ENCODE measurements around the gene SCN7A. TPM values are rescaled to one million over a fixed set of nuclear protein-coding genes. Genes with fewer than 3 reads are reported as not detected.
A peak's percentile ranks its signal among the peaks of the same experiment; 100 is the strongest.

SCN7A gene
- total and polyA plus RNA-seq, 4 donors = under 0.01 to 5.0 (median 3.6) TPM; not detected in 1

DNA sequence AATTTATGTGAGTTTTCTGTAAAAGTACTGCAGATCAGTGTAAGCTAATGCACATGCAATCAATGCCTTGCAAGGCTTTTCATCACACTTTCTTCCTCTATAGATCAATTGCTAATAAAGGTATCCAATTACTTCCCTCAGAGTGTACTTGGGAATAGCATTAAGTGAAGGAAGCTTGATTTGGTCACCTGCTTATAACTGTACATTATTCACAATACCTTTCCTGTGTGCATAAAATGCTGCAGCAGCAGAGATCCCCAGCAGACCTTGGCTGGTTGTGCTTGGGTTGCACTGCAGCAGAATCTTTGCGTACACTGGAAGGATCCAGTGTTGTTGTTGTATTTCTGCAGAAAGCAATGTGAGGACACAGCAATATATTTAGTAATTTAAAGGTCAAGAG, 99.8 kb downstream of the SCN7A start:
- H3K36me3 ChIP-seq (ENCODE audit: control insufficient read depth in 1 of 2, insufficient read depth in 2 of 2, low read length in 1 of 2) = no peaks in the 10 kb centered on the region
- H3K27me3 ChIP-seq (ENCODE audit: control insufficient read depth in 1 of 2, insufficient read depth in 2 of 2, low read length in 1 of 2) = no peaks in the 10 kb centered on the region
- ATAC-seq (ENCODE audit: low FRiP score) (no peak), DNase-seq (no peak)
- no peaks in the 10 kb centered on the region for H3K9me3 ChIP-seq (ENCODE audit: control insufficient read depth, low read length)
- H3K4me1 ChIP-seq (ENCODE audit: control insufficient read depth in 1 of 2, insufficient read depth in 2 of 2, low read length in 2 of 2) = no peaks in the 10 kb centered on the region
- H3K27ac ChIP-seq (ENCODE audit: low read depth in 1 of 2, low read length in 2 of 2) = no peak overlapping the region
- intact Hi-C loops (cut with DNase I) = no loop called here
- 73 to 82% methylated on average over 1 of the region's 1 CpG for WGBS, 2 donors
- H3K4me3 ChIP-seq (ENCODE audit: low read length in 2 of 2) = no peak overlapping the region

GRCh38 chr2:166393008-166393407, 101.0 kb downstream of the SCN7A start:
- H3K27ac ChIP-seq (ENCODE audit: low read depth in 1 of 2, low read length in 2 of 2) = no peak overlapping the region
- WGBS, 2 donors = 52 to 60% methylated on average over 3 of the region's 3 CpGs
- ATAC-seq (ENCODE audit: low FRiP score) (no peak), DNase-seq (no peak)
- no peak overlapping the region for H3K4me3 ChIP-seq (ENCODE audit: low read length in 2 of 2)
- H3K27me3 ChIP-seq (ENCODE audit: control insufficient read depth in 1 of 2, insufficient read depth in 2 of 2, low read length in 1 of 2) = no peaks in the 10 kb centered on the region
- no peaks in the 10 kb centered on the region for H3K4me1 ChIP-seq (ENCODE audit: control insufficient read depth in 1 of 2, insufficient read depth in 2 of 2, low read length in 2 of 2)
- H3K9me3 ChIP-seq (ENCODE audit: control insufficient read depth, low read length) = no peaks in the 10 kb centered on the region
- no peaks in the 10 kb centered on the region for H3K36me3 ChIP-seq (ENCODE audit: control insufficient read depth in 1 of 2, insufficient read depth in 2 of 2, low read length in 1 of 2)
- intact Hi-C loops (cut with DNase I) = no loop called here

DNA sequence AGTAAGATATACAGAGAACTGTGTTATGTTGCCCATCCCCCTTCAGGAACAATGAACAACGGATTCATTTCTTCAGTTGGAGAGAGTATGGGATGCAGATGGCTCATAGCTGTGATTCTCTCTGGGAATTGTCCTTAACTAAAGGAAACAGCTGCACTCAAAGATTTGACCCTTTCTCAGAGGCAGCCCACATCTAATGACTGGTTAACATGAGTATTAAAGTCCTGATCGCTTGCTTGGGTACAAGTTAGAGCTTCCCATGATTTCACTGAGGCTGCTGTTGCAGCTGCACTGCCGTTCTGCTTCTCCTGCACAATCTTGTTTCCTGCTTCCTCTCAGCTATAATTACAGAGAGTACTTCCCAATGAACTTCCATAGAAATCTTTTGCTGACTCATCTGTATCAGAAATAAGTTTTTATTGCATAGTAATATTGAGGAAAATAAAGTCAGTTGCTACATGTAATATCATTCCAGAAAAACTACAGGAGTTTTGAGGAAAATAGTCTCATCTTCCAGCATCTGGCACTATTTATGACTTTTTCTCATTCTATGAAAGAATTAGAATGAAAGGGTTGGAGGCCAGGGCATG, 105.5 kb downstream of the SCN7A start:
- no peak overlapping the region for H3K4me3 ChIP-seq (ENCODE audit: low read length in 2 of 2)
- H3K36me3 ChIP-seq (ENCODE audit: control insufficient read depth in 1 of 2, insufficient read depth in 2 of 2, low read length in 1 of 2) = no peaks in the 10 kb centered on the region
- ATAC-seq (ENCODE audit: low FRiP score) (no peak), DNase-seq (no peak)
- H3K27me3 ChIP-seq (ENCODE audit: control insufficient read depth in 1 of 2, insufficient read depth in 2 of 2, low read length in 1 of 2) = peaks cover 0 to 2% of the 10 kb centered on the region in 2 donors
- H3K9me3 ChIP-seq (ENCODE audit: control insufficient read depth, low read length) = no peaks in the 10 kb centered on the region
- 43 to 44% methylated on average over 3 of the region's 3 CpGs for WGBS, 2 donors
- no peak overlapping the region for H3K27ac ChIP-seq (ENCODE audit: low read depth in 1 of 2, low read length in 2 of 2)
- H3K4me1 ChIP-seq (ENCODE audit: control insufficient read depth in 1 of 2, insufficient read depth in 2 of 2, low read length in 2 of 2) = no peaks in the 10 kb centered on the region
- intact Hi-C loops (cut with DNase I) = no loop called here

- Histone ChIP-seq H3K4me3 (ENCODE audit: low read length in 2 of 2) (no peak overlapping the region), H3K9me3 (ENCODE audit: control insufficient read depth, low read length) (no peaks in the 10 kb centered on the region), H3K27ac (ENCODE audit: low read depth in 1 of 2, low read length in 2 of 2) (no peak overlapping the region), H3K4me1 (ENCODE audit: control insufficient read depth in 1 of 2, insufficient read depth in 2 of 2, low read length in 2 of 2) (no peaks in the 10 kb centered on the region), H3K27me3 (ENCODE audit: control insufficient read depth in 1 of 2, insufficient read depth in 2 of 2, low read length in 1 of 2) (peaks cover 0 to 2% of the 10 kb centered on the region in 2 donors), H3K36me3 (ENCODE audit: control insufficient read depth in 1 of 2, insufficient read depth in 2 of 2, low read length in 1 of 2) (no peaks in the 10 kb centered on the region)
- DNase-seq (no peak), ATAC-seq (ENCODE audit: low FRiP score) (no peak)
- intact Hi-C loops (cut with DNase I) = no loop called here
- 94% methylated on average over 1 of the region's 1 CpG for WGBS, 2 donors
These were observed 108.7 kb downstream of the SCN7A start for GRCh38 chr2:166385313-166385712.

GRCh38 chr2:166384774-166385173, 109.3 kb downstream of the SCN7A start:
- Histone ChIP-seq H3K36me3 (ENCODE audit: control insufficient read depth in 1 of 2, insufficient read depth in 2 of 2, low read length in 1 of 2) (no peaks in the 10 kb centered on the region), H3K4me1 (ENCODE audit: control insufficient read depth in 1 of 2, insufficient read depth in 2 of 2, low read length in 2 of 2) (no peaks in the 10 kb centered on the region), H3K27ac (ENCODE audit: low read depth in 1 of 2, low read length in 2 of 2) (no peak overlapping the region), H3K4me3 (ENCODE audit: low read length in 2 of 2) (no peak overlapping the region), H3K9me3 (ENCODE audit: control insufficient read depth, low read length) (no peaks in the 10 kb centered on the region), H3K27me3 (ENCODE audit: control insufficient read depth in 1 of 2, insufficient read depth in 2 of 2, low read length in 1 of 2) (peaks cover 0 to 2% of the 10 kb centered on the region in 2 donors)
- intact Hi-C loops (cut with DNase I) = no loop called here
- ATAC-seq (ENCODE audit: low FRiP score) = no peak
- DNase-seq = no peak
- WGBS, 2 donors = 60 to 64% methylated on average over 8 of the region's 8 CpGs

DNA sequence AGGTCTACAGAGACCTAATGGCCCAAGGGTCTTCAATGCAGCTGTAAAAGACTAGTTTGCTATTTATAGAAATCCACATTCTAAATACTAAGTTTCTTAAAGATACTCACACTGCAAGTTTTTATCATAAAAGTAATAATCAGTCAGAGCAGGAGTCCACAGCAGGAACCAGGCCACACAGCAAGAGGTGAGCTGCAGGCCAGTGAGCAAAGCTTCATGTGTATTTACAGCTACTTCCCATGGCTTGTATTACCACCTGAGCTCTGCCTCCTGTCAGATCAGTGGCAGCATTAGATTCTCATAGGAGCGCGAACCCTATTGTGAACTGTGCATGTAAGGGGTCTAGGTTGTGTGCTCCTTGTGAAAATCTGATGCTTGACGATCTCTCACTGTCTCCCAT, 111.6 kb downstream of the SCN7A start:
- Histone ChIP-seq H3K9me3 (ENCODE audit: control insufficient read depth, low read length) (no peaks in the 10 kb centered on the region), H3K4me3 (ENCODE audit: low read length in 2 of 2) (no peak overlapping the region), H3K4me1 (ENCODE audit: control insufficient read depth in 1 of 2, insufficient read depth in 2 of 2, low read length in 2 of 2) (no peaks in the 10 kb centered on the region), H3K27me3 (ENCODE audit: control insufficient read depth in 1 of 2, insufficient read depth in 2 of 2, low read length in 1 of 2) (peaks cover 0 to 2% of the 10 kb centered on the region in 2 donors), H3K36me3 (ENCODE audit: control insufficient read depth in 1 of 2, insufficient read depth in 2 of 2, low read length in 1 of 2) (no peaks in the 10 kb centered on the region), H3K27ac (ENCODE audit: low read depth in 1 of 2, low read length in 2 of 2) (no peak overlapping the region)
- DNase-seq (no peak), ATAC-seq (ENCODE audit: low FRiP score) (no peak)
- WGBS, 2 donors = 88 to 91% methylated on average over 3 of the region's 3 CpGs
- intact Hi-C loops (cut with DNase I) = no loop called here

- no peaks in the 10 kb centered on the region for H3K9me3 ChIP-seq (ENCODE audit: control insufficient read depth, low read length)
- intact Hi-C loops (cut with DNase I) = no loop called here
- ATAC-seq (ENCODE audit: low FRiP score) (no peak), DNase-seq (no peak)
- no peak overlapping the region for H3K27ac ChIP-seq (ENCODE audit: low read depth in 1 of 2, low read length in 2 of 2)
- peaks cover 0 to 2% of the 10 kb centered on the region in 2 donors for H3K27me3 ChIP-seq (ENCODE audit: control insufficient read depth in 1 of 2, insufficient read depth in 2 of 2, low read length in 1 of 2)
- no peak overlapping the region for H3K4me3 ChIP-seq (ENCODE audit: low read length in 2 of 2)
- 38 to 44% methylated on average over 1 of the region's 1 CpG for WGBS, 2 donors
- no peaks in the 10 kb centered on the region for H3K36me3 ChIP-seq (ENCODE audit: control insufficient read depth in 1 of 2, insufficient read depth in 2 of 2, low read length in 1 of 2)
- no peaks in the 10 kb centered on the region for H3K4me1 ChIP-seq (ENCODE audit: control insufficient read depth in 1 of 2, insufficient read depth in 2 of 2, low read length in 2 of 2)
These were observed 113.4 kb downstream of the SCN7A start for GRCh38 chr2:166380615-166381014.

DNA sequence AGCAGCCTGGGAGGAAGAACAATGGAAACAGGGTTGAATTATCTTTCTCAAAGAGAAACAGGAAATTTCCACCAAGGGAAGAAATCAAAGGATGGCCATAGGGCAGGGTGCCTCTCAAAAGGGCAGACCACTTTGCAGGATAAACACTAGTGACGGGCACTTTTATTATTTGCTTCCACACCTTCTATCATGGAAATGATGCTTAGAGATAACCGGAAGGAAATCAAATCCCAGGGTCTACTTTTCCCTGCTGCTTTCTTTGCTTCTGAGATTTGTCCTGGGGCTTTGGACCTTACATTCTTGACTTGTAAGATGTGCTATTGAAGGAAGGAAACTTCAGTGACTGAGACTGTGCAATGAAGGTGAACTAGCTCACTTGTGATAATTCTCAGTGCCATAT, 117.2 kb downstream of the SCN7A start:
- intact Hi-C loops (cut with DNase I) = no loop called here
- Histone ChIP-seq H3K27me3 (ENCODE audit: control insufficient read depth in 1 of 2, insufficient read depth in 2 of 2, low read length in 1 of 2) (no peaks in the 10 kb centered on the region), H3K36me3 (ENCODE audit: control insufficient read depth in 1 of 2, insufficient read depth in 2 of 2, low read length in 1 of 2) (no peaks in the 10 kb centered on the region), H3K27ac (ENCODE audit: low read depth in 1 of 2, low read length in 2 of 2) (no peak overlapping the region), H3K4me1 (ENCODE audit: control insufficient read depth in 1 of 2, insufficient read depth in 2 of 2, low read length in 2 of 2) (no peaks in the 10 kb centered on the region), H3K9me3 (ENCODE audit: control insufficient read depth, low read length) (no peaks in the 10 kb centered on the region), H3K4me3 (ENCODE audit: low read length in 2 of 2) (no peak overlapping the region)
- no peak for ATAC-seq (ENCODE audit: low FRiP score)
- 27 to 31% methylated on average over 2 of the region's 2 CpGs for WGBS, 2 donors
- DNase-seq = no peak

DNA sequence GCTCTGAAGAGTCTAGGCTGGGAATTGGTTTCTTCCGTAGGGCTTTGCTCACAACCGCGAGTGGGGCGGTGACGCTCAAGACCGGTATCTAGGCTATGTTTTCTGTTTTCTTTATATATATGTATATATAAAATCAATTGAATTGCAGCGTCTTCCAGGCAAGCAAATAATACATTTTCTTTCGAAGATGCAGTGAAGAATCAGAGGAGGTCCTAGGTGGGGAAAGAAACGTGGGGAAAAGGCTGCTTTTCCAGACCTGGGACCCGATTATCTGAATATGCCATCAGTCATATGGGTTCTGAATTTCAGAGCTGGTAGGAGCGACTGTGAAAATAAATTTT, 117.6 kb downstream of the SCN7A start:
- no peaks in the 10 kb centered on the region for H3K4me1 ChIP-seq (ENCODE audit: control insufficient read depth in 1 of 2, insufficient read depth in 2 of 2, low read length in 2 of 2)
- no peaks in the 10 kb centered on the region for H3K36me3 ChIP-seq (ENCODE audit: control insufficient read depth in 1 of 2, insufficient read depth in 2 of 2, low read length in 1 of 2)
- intact Hi-C loops (cut with DNase I) = no loop called here
- H3K4me3 ChIP-seq (ENCODE audit: low read length in 2 of 2) = peak overlapping the region in 1 of 2 donors; percentile 2
- 3 to 4% methylated on average over 11 of the region's 11 CpGs for WGBS, 2 donors
- ATAC-seq (ENCODE audit: low FRiP score) = no peak
- no peak for DNase-seq
- no peaks in the 10 kb centered on the region for H3K27me3 ChIP-seq (ENCODE audit: control insufficient read depth in 1 of 2, insufficient read depth in 2 of 2, low read length in 1 of 2)
- no peak overlapping the region for H3K27ac ChIP-seq (ENCODE audit: low read depth in 1 of 2, low read length in 2 of 2)
- no peaks in the 10 kb centered on the region for H3K9me3 ChIP-seq (ENCODE audit: control insufficient read depth, low read length)
